Mammary epithelial cell (primary cell): ENCODE results near the gene B2M.

Experiments used
- EZH2 ChIP-seq: IDR thresholded peaks from 2 replicates; pipeline ENCODE4 v1.6.1; 2012; ENCODE audit warnings: low read length, inconsistent platforms, borderline replicate concordance
- TF ChIP-seq, protein P1 (sequence below), 2 donors: IDR thresholded peaks in 1 of 2; conservative IDR thresholded peaks in 1 of 2; 2 replicates each; pipeline ENCODE4 v1.5.1; 2011 to 2012; ENCODE audit warnings: inconsistent platforms in 2 of 2, low read length in 2 of 2, mild to moderate bottlenecking in 2 of 2, control low read depth in 1 of 2, low read depth in 1 of 2; ENCODE audit not compliant: insufficient read depth in 1 of 2; ENCODE audit errors: extremely low read depth in 1 of 2

GRCh38 chr15:44722011-44722410, 10.7 kb downstream of the B2M start:
- TF ChIP-seq, protein P1, sequence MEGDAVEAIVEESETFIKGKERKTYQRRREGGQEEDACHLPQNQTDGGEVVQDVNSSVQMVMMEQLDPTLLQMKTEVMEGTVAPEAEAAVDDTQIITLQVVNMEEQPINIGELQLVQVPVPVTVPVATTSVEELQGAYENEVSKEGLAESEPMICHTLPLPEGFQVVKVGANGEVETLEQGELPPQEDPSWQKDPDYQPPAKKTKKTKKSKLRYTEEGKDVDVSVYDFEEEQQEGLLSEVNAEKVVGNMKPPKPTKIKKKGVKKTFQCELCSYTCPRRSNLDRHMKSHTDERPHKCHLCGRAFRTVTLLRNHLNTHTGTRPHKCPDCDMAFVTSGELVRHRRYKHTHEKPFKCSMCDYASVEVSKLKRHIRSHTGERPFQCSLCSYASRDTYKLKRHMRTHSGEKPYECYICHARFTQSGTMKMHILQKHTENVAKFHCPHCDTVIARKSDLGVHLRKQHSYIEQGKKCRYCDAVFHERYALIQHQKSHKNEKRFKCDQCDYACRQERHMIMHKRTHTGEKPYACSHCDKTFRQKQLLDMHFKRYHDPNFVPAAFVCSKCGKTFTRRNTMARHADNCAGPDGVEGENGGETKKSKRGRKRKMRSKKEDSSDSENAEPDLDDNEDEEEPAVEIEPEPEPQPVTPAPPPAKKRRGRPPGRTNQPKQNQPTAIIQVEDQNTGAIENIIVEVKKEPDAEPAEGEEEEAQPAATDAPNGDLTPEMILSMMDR (conservative IDR thresholded peaks at IDR 0.05 in 1 of 2, IDR thresholded peaks at IDR 0.05 in 1 of 2; ENCODE audit: extremely low read depth in 1 of 2, insufficient read depth in 1 of 2, low read depth in 1 of 2, low read length in 2 of 2) = no peak
- TF ChIP-seq EZH2 = no peak
